ENCODE data around the gene TSPAN16.
A peak's percentile ranks its signal among the peaks of the same experiment; 100 is the strongest.

TSPAN16 gene, protein sequence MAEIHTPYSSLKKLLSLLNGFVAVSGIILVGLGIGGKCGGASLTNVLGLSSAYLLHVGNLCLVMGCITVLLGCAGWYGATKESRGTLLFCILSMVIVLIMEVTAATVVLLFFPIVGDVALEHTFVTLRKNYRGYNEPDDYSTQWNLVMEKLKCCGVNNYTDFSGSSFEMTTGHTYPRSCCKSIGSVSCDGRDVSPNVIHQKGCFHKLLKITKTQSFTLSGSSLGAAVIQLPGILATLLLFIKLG

DNA sequence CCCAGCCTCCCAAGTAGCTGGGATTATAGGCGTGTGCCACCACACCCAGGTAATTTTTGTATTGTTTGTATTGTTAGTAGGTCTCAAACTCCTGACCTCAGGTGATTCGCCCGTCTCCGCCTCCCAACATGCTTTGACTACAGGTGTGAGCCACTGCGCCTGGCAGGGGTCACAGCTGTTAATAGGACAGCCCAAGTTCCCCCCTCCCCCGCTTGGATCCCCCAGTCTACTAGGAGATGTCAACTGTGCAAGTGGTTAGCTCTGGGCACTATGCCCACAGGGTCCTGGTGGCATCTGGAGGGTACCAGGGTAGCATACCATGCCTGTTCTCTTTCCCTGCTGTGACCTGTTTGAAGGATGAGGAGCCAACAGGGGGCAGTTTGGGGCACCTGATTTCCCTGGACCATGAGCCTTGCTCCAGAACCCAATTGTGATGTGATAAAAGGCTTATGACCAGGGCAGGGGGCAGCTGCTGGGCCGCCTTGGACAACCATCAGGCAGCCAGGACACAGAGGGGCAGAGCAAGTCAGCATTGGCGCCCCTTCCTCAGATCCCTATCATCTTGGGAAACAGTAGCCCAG is at the start of gene TSPAN16:
TSS of gene TSPAN16 (plus strand) at position 496 of the 581 bp plus-strand sequence. CDS start 138 bp downstream, outside the sequence.
- DNase-seq (no peak), ATAC-seq (replicated peaks) (no peak)
- no peaks in the 10 kb centered on the region for H3K36me3 Mint-ChIP-seq
- H3K4me1 Mint-ChIP-seq: peaks cover 1 to 5% of the 10 kb centered on the region in 2 donors
- no peak within 1 kb of the TSS for H3K4me3 Mint-ChIP-seq
- H3K27me3 Mint-ChIP-seq: peaks cover 5 to 34% of the 10 kb centered on the region in 2 donors
- no peak within 1 kb of the TSS for H3K27ac Mint-ChIP-seq
- no peaks in the 10 kb centered on the region for H3K9me3 Mint-ChIP-seq

DNA sequence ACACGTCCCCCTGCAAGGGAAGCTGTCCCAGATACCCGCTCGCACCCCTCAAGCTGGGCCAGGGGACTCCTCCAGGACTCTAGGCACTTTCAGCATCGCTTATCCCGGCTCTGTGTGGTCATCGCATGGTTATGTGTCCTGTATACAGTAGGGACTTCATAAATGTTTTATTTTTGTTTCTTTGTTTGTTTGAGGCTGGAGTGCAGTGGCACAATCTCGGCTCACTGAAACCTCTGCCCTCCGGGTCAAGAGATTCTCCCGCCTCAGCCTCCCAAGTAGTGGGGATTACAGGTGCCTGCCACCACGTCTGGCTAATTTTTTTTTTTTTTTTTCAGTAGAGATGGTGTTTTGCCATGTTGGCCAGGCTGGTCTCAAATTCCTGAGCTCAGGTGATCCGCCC is 49.0 kb upstream of the TSPAN16 start:
- Mint-ChIP-seq H3K27ac (no peak overlapping the region), H3K9me3 (no peaks in the 10 kb centered on the region), H3K36me3 (peaks cover 0 to 4% of the 10 kb centered on the region in 2 donors), H3K27me3 (peaks cover 15 to 23% of the 10 kb centered on the region in 2 donors), H3K4me1 (peaks cover 4 to 10% of the 10 kb centered on the region in 2 donors), H3K4me3 (no peak overlapping the region)
- ATAC-seq (replicated peaks) (no peak), DNase-seq (no peak)

DNA sequence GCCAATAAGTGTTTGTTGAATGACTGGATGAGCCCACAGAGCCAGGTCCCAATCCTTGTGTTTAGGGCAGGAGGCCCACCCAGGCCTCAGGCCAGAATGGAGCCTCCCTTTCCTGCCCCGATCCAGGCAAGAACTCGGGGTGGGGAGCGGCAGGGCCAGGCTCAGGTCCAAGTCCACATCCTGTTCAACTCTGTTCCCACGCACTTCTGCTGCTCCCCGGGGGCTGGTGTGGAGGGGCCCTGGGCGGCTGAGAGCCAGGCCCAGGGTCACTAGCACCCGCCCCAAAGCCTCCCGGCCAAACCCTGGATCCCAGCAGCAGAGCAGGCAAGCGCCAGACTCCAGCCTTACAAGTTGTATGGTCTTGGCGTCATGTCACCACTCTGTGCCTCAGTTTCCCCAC is 48.6 kb upstream of the TSPAN16 start:
- peaks cover 4 to 10% of the 10 kb centered on the region in 2 donors for H3K4me1 Mint-ChIP-seq
- H3K27me3 Mint-ChIP-seq: peaks cover 15 to 20% of the 10 kb centered on the region in 2 donors
- no peak for DNase-seq
- no peak overlapping the region for H3K4me3 Mint-ChIP-seq
- ATAC-seq (replicated peaks): no peak
- no peaks in the 10 kb centered on the region for H3K9me3 Mint-ChIP-seq
- H3K36me3 Mint-ChIP-seq: peaks cover 0 to 4% of the 10 kb centered on the region in 2 donors
- no peak overlapping the region for H3K27ac Mint-ChIP-seq

DNA sequence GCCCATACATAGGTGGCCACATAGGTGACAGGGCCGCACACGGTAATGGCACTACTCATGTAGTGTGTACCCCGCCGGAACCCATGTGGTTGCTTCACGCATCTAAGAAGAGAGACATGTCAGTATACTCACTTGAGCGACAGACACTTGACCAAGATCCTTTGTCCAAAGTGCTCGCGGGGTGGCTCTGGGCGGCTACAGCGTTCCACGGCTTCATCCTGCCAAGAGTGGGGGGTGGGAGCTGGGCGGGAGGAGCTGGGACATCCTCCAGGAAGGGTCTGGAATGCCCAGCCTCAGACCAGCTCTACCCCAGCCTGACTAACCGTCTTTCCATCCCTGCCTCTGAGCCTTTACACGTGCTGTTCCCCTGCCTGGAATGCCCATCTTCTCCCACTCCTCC is 48.0 kb upstream of the TSPAN16 start:
- DNase-seq: no peak
- ATAC-seq (replicated peaks): no peak
- peaks cover 4 to 10% of the 10 kb centered on the region in 2 donors for H3K4me1 Mint-ChIP-seq
- H3K27ac Mint-ChIP-seq: no peak overlapping the region
- H3K4me3 Mint-ChIP-seq: no peak overlapping the region
- H3K27me3 Mint-ChIP-seq: peaks cover 10 to 25% of the 10 kb centered on the region in 2 donors
- H3K36me3 Mint-ChIP-seq: peaks cover 0 to 4% of the 10 kb centered on the region in 2 donors
- no peaks in the 10 kb centered on the region for H3K9me3 Mint-ChIP-seq

DNA sequence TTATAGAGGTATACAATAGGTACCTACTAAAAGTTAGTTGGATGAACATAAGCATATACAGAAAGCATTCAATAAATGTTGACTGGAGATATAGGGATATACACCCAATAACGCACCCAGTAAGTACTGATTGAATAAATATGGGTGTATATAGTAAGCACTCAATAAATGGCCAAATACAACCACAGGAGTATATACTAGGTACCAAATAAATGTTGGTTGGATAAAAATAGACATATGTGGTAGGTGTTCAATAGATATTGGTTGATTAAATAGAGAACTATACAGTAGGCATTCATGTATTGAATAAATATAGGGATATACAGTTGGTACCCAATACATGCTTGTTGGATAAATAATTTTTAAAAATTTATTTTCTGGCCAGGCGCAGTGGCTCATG is 47.1 kb upstream of the TSPAN16 start:
- Mint-ChIP-seq H3K9me3 (no peaks in the 10 kb centered on the region), H3K36me3 (peaks cover 0 to 4% of the 10 kb centered on the region in 2 donors), H3K4me1 (peaks cover under 1% of the 10 kb centered on the region in 2 donors), H3K27me3 (peaks cover 7 to 22% of the 10 kb centered on the region in 2 donors), H3K27ac (no peak overlapping the region), H3K4me3 (no peak overlapping the region)
- DNase-seq (no peak), ATAC-seq (replicated peaks) (no peak)

DNA sequence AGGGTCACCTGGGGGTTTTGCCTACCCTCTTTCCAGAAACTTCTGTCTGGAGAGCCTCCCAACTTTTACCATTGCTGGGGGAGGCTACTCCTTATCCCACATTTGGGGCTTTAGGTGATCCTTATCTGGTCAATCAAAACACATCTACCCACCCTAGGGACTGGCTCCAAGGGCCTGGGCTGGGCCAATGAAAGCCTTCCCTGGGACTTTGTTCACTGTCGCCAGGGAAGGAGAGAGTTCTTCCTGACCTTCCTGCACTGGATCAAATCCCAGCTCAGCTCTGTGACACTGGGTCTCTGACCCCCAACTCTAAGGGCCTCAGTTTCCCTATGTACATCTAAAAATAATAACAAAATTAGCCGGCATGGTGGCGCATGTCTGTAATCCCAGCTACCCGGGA is 44.7 kb upstream of the TSPAN16 start:
- peaks cover 0 to 4% of the 10 kb centered on the region in 2 donors for H3K36me3 Mint-ChIP-seq

DNA sequence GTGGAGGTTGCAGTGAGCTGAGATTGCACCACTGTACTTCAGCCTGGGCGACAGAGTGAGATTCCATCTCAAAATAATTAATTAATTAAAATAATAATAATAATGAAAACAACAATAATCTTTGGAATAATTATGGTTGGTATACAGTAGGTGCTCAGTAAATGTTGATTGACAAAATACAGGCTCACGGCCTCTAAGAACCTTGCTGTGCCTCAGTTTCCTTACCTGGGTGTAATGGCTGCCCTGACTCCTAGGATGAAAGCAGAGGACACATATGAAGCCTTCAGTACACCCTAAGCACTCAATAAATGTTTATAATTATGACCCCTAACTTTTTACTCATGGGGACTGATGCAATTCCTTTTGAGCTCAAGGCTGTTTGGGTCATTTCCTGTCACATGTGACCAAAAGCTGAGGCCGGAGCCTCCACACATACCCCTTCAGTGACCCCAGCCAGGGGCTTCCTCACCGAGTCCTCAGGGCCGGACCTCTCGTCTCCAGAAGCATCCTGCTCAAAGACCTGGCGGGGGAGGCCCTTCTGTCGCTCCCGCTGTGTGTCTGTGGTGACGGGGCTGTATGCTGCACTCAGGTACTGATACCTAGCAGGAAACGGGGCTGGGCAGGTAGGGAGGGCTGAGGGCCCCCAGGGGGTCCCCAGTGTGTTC is 44.2 kb upstream of the TSPAN16 start:
- ATAC-seq (replicated peaks) (no peak), DNase-seq (no peak)
- H3K27ac Mint-ChIP-seq: no peak overlapping the region
- H3K36me3 Mint-ChIP-seq: peaks cover 0 to under 1% of the 10 kb centered on the region in 2 donors
- no peak overlapping the region for H3K4me3 Mint-ChIP-seq
- H3K9me3 Mint-ChIP-seq: no peaks in the 10 kb centered on the region
- H3K4me1 Mint-ChIP-seq: no peaks in the 10 kb centered on the region
- H3K27me3 Mint-ChIP-seq: peaks cover 1 to 17% of the 10 kb centered on the region in 2 donors

More for the DNA sequence above, 44.7 kb upstream of the TSPAN16 start:
- no peaks in the 10 kb centered on the region for H3K9me3 Mint-ChIP-seq
- no peak overlapping the region for H3K27ac Mint-ChIP-seq
- no peak overlapping the region for H3K4me3 Mint-ChIP-seq
- no peak for DNase-seq
- no peaks in the 10 kb centered on the region for H3K4me1 Mint-ChIP-seq
- no peak for ATAC-seq (replicated peaks)
- H3K27me3 Mint-ChIP-seq: peaks cover 5 to 21% of the 10 kb centered on the region in 2 donors

DNA sequence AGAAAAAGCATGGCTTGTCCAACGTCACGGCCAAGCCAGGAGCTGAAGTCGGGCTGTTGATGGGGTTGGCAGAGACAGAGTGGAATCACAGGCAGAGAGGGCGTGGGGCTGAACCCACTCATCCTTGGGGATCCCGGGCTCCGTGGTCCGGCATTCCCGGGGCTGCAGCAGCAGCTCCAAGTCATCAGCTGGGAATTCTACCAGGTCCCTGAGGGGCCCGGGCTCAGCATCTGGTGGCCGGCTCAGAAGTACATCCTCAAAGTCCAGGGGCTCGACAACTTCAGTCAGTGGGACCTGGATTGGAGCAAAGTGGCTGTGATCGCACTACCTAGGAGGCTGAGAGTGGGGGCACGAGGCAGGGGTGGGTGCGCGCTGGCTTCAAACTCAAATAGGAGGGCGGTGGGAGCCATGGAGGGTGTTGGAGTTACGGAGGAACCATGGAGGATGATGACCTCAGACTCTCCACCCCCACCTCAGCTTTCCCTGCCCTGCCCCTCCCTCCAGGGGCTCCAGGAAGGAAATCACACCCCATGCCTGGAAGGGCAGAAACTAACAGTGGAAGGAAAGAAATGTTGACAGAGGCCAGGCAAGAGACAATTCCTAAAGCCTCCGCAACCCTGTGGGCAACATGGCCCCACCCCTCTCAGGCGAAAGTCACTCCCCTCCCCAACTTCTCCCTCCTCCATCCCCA is 43.1 kb upstream of the TSPAN16 start:
- Mint-ChIP-seq H3K36me3 (no peaks in the 10 kb centered on the region), H3K9me3 (no peaks in the 10 kb centered on the region), H3K27me3 (peaks cover 0 to 17% of the 10 kb centered on the region in 2 donors), H3K4me1 (peaks cover 0 to under 1% of the 10 kb centered on the region in 2 donors), H3K27ac (no peak overlapping the region), H3K4me3 (no peak overlapping the region)
- ATAC-seq (replicated peaks) (no peak), DNase-seq (no peak)

DNA sequence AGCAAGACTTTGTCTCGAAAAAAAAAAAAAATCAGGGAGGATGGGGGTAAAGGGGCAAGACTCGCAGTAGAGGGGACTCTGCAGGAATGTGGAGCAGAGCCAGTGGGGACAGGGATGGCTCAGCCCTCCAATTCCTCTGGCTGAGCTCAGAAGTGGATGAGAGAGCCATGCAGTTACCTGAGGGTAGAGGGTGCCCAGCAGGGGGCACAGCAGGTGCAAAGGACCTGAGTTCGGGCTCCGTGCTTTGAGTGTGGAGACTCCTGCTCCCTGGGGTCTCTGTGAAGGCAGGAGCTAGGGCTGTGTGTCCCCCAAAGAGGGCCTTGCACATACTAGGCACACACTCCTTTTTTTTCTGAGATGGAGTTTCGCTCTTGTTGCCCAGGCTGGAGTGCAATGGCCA is 41.3 kb upstream of the TSPAN16 start:
- Mint-ChIP-seq H3K27ac (no peak overlapping the region), H3K4me3 (no peak overlapping the region), H3K9me3 (no peaks in the 10 kb centered on the region), H3K27me3 (peaks cover 0 to 20% of the 10 kb centered on the region in 2 donors), H3K4me1 (peaks cover 3 to 4% of the 10 kb centered on the region in 2 donors), H3K36me3 (no peaks in the 10 kb centered on the region)
- no peak for DNase-seq
- no peak for ATAC-seq (replicated peaks)

DNA sequence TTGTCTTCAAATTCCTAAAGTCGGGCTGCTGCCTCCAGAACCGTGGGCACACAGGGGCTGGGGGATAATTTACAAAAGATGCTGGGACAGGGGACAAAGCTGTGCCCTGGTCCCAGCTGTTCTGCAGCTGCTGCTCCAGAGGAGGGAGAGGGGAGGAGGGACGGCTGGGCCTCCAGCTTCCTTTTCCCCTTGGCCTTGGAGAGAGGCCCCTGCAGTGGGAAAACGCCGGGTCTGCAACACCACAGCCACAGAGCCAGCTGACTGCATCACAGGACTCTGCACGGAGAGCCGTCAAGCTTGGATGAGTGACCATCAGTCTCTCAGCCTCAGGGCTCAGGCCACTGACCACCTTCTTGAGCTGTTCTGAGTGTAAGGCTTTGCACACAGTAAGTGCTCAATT is 39.8 kb upstream of the TSPAN16 start:
- no peak for ATAC-seq (replicated peaks)
- no peaks in the 10 kb centered on the region for H3K9me3 Mint-ChIP-seq
- peaks cover 3 to 4% of the 10 kb centered on the region in 2 donors for H3K4me1 Mint-ChIP-seq
- H3K27me3 Mint-ChIP-seq: peaks cover 4 to 33% of the 10 kb centered on the region in 2 donors
- no peaks in the 10 kb centered on the region for H3K36me3 Mint-ChIP-seq
- no peak overlapping the region for H3K27ac Mint-ChIP-seq
- no peak for DNase-seq
- H3K4me3 Mint-ChIP-seq: no peak overlapping the region

DNA sequence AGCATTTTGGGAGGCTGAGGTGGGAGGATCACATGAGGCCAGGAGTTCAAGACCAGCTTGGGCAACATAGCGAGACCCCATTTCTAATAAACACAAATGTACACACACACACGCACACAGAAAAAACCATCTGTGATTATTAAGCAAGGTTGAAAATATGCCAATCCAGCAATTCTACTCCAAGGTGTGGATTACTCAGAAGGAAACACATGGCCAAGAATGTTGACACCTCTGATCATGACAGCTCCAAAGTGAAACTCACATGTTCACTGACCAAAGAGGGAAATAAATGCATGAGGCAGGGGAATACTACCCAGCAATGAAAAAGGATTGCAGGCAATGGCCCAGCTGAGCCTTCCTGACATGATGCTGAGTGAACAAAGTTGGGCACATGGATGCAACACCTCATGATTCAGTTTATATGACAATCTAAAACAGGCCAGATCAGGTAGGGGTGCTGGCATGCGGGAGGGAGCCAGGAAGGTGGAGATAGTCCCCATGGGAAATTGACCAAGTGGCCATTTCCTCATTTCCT is 38.0 kb upstream of the TSPAN16 start:
- ATAC-seq (replicated peaks): no peak
- Mint-ChIP-seq H3K27me3 (peaks cover 12 to 40% of the 10 kb centered on the region in 2 donors), H3K4me1 (peaks cover 3 to 8% of the 10 kb centered on the region in 2 donors)

DNA sequence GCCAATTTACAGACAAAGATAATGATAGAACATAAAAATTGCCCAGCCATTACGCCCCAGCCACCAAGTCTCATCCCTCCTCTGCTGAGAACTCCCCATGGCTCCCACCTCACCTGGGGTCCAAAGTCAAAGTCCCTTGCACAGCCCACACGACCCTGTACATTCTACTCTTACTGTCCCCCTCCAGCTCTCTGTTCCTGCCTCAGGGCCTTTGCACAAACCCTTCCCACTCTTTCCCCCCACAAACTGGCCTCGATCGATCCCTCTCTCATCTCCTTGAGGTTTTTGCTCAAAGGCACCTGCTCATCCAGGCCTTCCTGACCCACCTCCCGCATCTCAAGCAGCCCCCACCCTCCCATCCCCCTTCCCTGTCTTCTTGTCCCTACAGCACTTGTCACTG is 35.0 kb upstream of the TSPAN16 start:
- Mint-ChIP-seq H3K27me3 (peaks cover 37 to 61% of the 10 kb centered on the region in 2 donors), H3K36me3 (no peaks in the 10 kb centered on the region), H3K9me3 (no peaks in the 10 kb centered on the region), H3K4me1 (peaks cover 3 to 8% of the 10 kb centered on the region in 2 donors), H3K27ac (no peak overlapping the region), H3K4me3 (peak overlapping the region; percentile 1 to 47)
- DNase-seq (no peak), ATAC-seq (replicated peaks) (no peak)

More for the DNA sequence above, 38.0 kb upstream of the TSPAN16 start:
- Mint-ChIP-seq H3K9me3 (no peaks in the 10 kb centered on the region), H3K4me3 (no peak overlapping the region), H3K27ac (no peak overlapping the region), H3K36me3 (no peaks in the 10 kb centered on the region)
- no peak for DNase-seq

DNA sequence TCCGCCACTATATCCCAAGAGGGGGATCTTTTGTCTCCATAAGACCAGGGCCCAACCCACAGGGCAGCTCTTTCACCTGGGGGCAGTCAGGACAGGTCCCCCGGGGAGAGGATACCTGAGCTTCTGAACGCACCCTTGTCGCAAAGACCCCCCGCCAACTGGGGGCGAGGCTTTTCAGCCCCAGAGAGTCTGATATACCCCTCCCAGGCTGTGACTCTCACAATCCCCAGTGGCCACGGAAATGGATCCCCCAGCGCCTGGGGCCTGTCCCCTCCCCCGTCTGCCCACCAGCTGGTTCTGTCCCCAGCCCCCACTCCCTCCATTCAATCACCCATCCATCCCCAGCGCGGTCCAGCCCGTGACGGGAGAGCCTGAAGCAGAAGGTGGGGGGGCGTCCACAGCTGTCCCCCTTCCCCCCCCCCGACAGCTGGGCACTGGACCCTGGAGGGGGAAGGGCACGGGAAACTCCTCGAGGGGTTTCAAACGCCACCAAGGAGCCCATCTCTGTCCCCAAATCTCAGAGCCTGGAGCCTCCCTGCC is 34.5 kb upstream of the TSPAN16 start:
- peaks cover 37 to 64% of the 10 kb centered on the region in 2 donors for H3K27me3 Mint-ChIP-seq
- ATAC-seq (replicated peaks): no peak

More for the DNA sequence above, 34.5 kb upstream of the TSPAN16 start:
- DNase-seq: no peak
- Mint-ChIP-seq H3K36me3 (no peaks in the 10 kb centered on the region), H3K9me3 (no peaks in the 10 kb centered on the region), H3K27ac (no peak overlapping the region), H3K4me3 (peak overlapping the region; percentile 75 to 82), H3K4me1 (peaks cover 3 to 8% of the 10 kb centered on the region in 2 donors)

Data from stimulated activated naive B cell treated with anti-CD40 and anti-IgM and Interleukin-4, amounts not matched to agents 10 μg/mL and 1 μg/mL and 100 μg/mL, for 72 hours (primary cell).